GM18867 (cell line): ENCODE results near the gene ADD3.
"Not testable (repeated sequence)": the region's sequence is repeated elsewhere in the genome, so short reads cannot be mapped to it uniquely, and the experiment has no call there.

Experiments
- ATAC-seq: cut with Tn5 transposase; IDR thresholded peaks from one replicate; pipeline ENCODE4 v1.9.1; 2021; ENCODE audit warnings: mild to moderate bottlenecking, moderate library complexity; ENCODE audit not compliant: unreplicated experiment

Gene ADD3

GRCh38 chr10:109976681-109977080 lies 31.1 kb upstream of the ADD3 start:
- no peak for ATAC-seq

GRCh38 chr10:109977382-109977806 lies 30.4 kb upstream of the ADD3 start:
- no peak for ATAC-seq

- ATAC-seq, result no peak
Observed at GRCh38 chr10:109978481-109978880, 29.3 kb upstream of the ADD3 start.

- no peak for ATAC-seq
Observed at GRCh38 chr10:109979215-109979614, 28.6 kb upstream of the ADD3 start.

- ATAC-seq, result no peak
Observed at GRCh38 chr10:109981650-109982049, 26.1 kb upstream of the ADD3 start.

- ATAC-seq, result no peak
Observed at GRCh38 chr10:109982123-109982522, 25.7 kb upstream of the ADD3 start.

- no peak for ATAC-seq
Observed at GRCh38 chr10:109982812-109983211, 25.0 kb upstream of the ADD3 start.

GRCh38 chr10:109984013-109984412 lies 23.8 kb upstream of the ADD3 start:
- ATAC-seq, result no peak

GRCh38 chr10:109985768-109986167 lies 22.0 kb upstream of the ADD3 start:
- ATAC-seq, result not testable (repeated sequence)

- no peak for ATAC-seq
Observed at GRCh38 chr10:109987452-109988211, 20.2 kb upstream of the ADD3 start.

- no peak for ATAC-seq
Observed at GRCh38 chr10:109988212-109988596, 19.6 kb upstream of the ADD3 start.

- no peak for ATAC-seq
Observed at GRCh38 chr10:109991266-109991855, 16.4 kb upstream of the ADD3 start.

- ATAC-seq, result no peak
Observed at GRCh38 chr10:109992485-109992884, 15.3 kb upstream of the ADD3 start.

GRCh38 chr10:109993551-109994330 lies 14.0 kb upstream of the ADD3 start:
- ATAC-seq, result no peak

GRCh38 chr10:109994711-109995577 lies 12.8 kb upstream of the ADD3 start:
- ATAC-seq, result no peak

GRCh38 chr10:109995595-109995994 lies 12.2 kb upstream of the ADD3 start:
- no peak for ATAC-seq

GRCh38 chr10:109996225-109996624 lies 11.6 kb upstream of the ADD3 start:
- ATAC-seq, result peak; percentile 88

- peak; percentile 26 for ATAC-seq
Observed at GRCh38 chr10:109996766-109997171, 11.0 kb upstream of the ADD3 start.

- no peak for ATAC-seq
Observed at GRCh38 chr10:109997233-109997632, 10.6 kb upstream of the ADD3 start.

- ATAC-seq, result no peak
Observed at GRCh38 chr10:109998513-109998912, 9.3 kb upstream of the ADD3 start.
